Liver (tissue), 3 donors: Measurements from ENCODE around the gene SLC1A2.

Experiments used
- EGR1 ChIP-seq, 2 donors: IDR thresholded peaks; 2 replicates each; pipeline ENCODE4 v1.6.1; 2016 to 2018; ENCODE audit warnings: antibody characterized with exemption in 2 of 2, low read depth in 2 of 2
- FOXA1 ChIP-seq: IDR thresholded peaks from 2 replicates; pipeline ENCODE4 v1.6.1; 2016; ENCODE audit warnings: antibody characterized with exemption
- GABPA ChIP-seq, 2 donors: IDR thresholded peaks in 1 of 2; conservative IDR thresholded peaks in 1 of 2; 2 replicates each; pipeline ENCODE4 v1.6.1; 2016; ENCODE audit warnings: antibody characterized with exemption in 2 of 2, mild to moderate bottlenecking in 1 of 2, moderate library complexity in 1 of 2
- HNF4G ChIP-seq: IDR thresholded peaks from 2 replicates; pipeline ENCODE4 v1.6.1; 2016; ENCODE audit warnings: antibody characterized with exemption
- JUND ChIP-seq, 2 donors: IDR thresholded peaks; 2 replicates each; pipeline ENCODE4 v1.6.1; 2016; ENCODE audit warnings: antibody characterized with exemption in 2 of 2
- RAD21 ChIP-seq, 2 donors: IDR thresholded peaks; 2 replicates each; pipeline ENCODE4 v1.6.1; 2016; ENCODE audit warnings: antibody characterized with exemption in 2 of 2, mild to moderate bottlenecking in 2 of 2
- RXRA ChIP-seq, 2 donors: IDR thresholded peaks; 2 replicates each; pipeline ENCODE4 v1.6.1; 2017 to 2018; ENCODE audit warnings: antibody characterized with exemption in 2 of 2, mild to moderate bottlenecking in 1 of 2
- SP1 ChIP-seq: IDR thresholded peaks from 2 replicates; pipeline ENCODE4 v1.6.1; 2018; ENCODE audit warnings: antibody characterized with exemption, mild to moderate bottlenecking
- TAF1 ChIP-seq: conservative IDR thresholded peaks from 2 replicates; pipeline ENCODE4 v1.6.1; 2016; ENCODE audit warnings: antibody characterized with exemption, mild to moderate bottlenecking
- TF ChIP-seq, protein P1 (sequence below): fragments of 150-350 bp; IDR thresholded peaks from 2 replicates; pipeline ENCODE4 v1.5.1; 2017; ENCODE audit warnings: improper control_type of control experiment, low read depth, low read length; ENCODE audit not compliant: missing input control
- TF ChIP-seq, protein P2 (sequence below): IDR thresholded peaks from 2 replicates; pipeline ENCODE4 v1.6.1; 2016; ENCODE audit warnings: antibody characterized with exemption
- TF ChIP-seq, protein P3 (sequence below): IDR thresholded peaks from 2 replicates; pipeline ENCODE4 v1.6.1; 2016; ENCODE audit warnings: antibody characterized with exemption
- TF ChIP-seq, protein P4 (sequence below): IDR thresholded peaks from 2 replicates; pipeline ENCODE4 v1.6.1; 2016; ENCODE audit warnings: antibody characterized with exemption, mild to moderate bottlenecking
- donor health status: healthy.
- donor health status: healthy.

DNA sequence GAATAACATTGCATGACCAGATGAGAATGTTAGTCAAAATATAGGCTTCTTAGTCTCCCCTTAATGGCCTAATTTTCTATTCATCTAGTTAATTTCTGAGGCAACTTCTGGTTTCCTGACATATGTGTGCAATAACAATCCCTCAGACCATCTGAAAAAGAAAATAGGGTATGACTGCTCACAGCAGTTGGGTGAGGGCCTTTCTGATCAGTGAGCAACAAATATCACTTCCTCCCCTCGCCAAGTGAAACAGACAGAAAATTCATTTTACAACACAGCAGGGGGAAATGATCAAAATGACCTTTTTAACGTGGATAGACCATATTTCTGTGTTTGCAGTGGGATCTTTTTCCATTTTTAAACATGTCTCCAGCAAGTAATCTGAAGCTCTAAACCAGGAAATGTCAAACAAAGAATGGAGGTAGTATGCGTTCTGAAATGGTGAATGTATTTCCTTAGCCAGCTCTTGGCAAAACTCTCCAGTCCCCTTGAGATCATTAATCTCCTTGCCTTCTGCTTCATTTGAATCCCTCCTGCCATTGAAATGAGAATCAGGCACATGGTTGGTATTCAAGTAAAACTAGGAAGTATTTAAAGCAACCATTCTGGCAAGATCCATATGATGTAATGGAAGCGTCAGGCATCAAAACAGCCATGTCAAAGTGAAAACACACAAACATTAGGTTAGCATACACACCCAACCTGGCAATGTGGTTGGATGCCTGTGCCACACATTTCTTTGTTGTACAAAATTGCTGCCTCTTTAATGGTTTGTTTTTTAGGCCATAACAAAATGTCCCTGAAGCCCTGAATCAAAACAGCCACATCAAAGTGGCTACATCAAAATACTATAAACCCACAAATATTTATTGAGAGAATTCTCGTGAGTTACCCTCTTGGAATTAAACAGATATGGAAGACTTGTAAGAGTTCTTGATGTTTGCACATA lies 100.1 kb downstream of the SLC1A2 start:
- TF ChIP-seq, protein P1, sequence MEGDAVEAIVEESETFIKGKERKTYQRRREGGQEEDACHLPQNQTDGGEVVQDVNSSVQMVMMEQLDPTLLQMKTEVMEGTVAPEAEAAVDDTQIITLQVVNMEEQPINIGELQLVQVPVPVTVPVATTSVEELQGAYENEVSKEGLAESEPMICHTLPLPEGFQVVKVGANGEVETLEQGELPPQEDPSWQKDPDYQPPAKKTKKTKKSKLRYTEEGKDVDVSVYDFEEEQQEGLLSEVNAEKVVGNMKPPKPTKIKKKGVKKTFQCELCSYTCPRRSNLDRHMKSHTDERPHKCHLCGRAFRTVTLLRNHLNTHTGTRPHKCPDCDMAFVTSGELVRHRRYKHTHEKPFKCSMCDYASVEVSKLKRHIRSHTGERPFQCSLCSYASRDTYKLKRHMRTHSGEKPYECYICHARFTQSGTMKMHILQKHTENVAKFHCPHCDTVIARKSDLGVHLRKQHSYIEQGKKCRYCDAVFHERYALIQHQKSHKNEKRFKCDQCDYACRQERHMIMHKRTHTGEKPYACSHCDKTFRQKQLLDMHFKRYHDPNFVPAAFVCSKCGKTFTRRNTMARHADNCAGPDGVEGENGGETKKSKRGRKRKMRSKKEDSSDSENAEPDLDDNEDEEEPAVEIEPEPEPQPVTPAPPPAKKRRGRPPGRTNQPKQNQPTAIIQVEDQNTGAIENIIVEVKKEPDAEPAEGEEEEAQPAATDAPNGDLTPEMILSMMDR: no peak
- no peak for TF ChIP-seq EGR1 (IDR thresholded peaks at IDR 0.05; ENCODE audit: low read depth in 2 of 2)
- TF ChIP-seq TAF1: no peak
- no peak for TF ChIP-seq FOXA1
- no peak for TF ChIP-seq SP1
- TF ChIP-seq, protein P2, sequence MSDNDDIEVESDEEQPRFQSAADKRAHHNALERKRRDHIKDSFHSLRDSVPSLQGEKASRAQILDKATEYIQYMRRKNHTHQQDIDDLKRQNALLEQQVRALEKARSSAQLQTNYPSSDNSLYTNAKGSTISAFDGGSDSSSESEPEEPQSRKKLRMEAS: no peak
- TF ChIP-seq, protein P3, sequence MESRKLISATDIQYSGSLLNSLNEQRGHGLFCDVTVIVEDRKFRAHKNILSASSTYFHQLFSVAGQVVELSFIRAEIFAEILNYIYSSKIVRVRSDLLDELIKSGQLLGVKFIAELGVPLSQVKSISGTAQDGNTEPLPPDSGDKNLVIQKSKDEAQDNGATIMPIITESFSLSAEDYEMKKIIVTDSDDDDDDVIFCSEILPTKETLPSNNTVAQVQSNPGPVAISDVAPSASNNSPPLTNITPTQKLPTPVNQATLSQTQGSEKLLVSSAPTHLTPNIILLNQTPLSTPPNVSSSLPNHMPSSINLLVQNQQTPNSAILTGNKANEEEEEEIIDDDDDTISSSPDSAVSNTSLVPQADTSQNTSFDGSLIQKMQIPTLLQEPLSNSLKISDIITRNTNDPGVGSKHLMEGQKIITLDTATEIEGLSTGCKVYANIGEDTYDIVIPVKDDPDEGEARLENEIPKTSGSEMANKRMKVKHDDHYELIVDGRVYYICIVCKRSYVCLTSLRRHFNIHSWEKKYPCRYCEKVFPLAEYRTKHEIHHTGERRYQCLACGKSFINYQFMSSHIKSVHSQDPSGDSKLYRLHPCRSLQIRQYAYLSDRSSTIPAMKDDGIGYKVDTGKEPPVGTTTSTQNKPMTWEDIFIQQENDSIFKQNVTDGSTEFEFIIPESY: no peak
- TF ChIP-seq HNF4G: no peak
- no peak for TF ChIP-seq GABPA (IDR thresholded peaks at IDR 0.05 in 1 of 2, conservative IDR thresholded peaks at IDR 0.05 in 1 of 2)
- no peak for TF ChIP-seq RAD21 (IDR thresholded peaks at IDR 0.05)
- TF ChIP-seq, protein P4, sequence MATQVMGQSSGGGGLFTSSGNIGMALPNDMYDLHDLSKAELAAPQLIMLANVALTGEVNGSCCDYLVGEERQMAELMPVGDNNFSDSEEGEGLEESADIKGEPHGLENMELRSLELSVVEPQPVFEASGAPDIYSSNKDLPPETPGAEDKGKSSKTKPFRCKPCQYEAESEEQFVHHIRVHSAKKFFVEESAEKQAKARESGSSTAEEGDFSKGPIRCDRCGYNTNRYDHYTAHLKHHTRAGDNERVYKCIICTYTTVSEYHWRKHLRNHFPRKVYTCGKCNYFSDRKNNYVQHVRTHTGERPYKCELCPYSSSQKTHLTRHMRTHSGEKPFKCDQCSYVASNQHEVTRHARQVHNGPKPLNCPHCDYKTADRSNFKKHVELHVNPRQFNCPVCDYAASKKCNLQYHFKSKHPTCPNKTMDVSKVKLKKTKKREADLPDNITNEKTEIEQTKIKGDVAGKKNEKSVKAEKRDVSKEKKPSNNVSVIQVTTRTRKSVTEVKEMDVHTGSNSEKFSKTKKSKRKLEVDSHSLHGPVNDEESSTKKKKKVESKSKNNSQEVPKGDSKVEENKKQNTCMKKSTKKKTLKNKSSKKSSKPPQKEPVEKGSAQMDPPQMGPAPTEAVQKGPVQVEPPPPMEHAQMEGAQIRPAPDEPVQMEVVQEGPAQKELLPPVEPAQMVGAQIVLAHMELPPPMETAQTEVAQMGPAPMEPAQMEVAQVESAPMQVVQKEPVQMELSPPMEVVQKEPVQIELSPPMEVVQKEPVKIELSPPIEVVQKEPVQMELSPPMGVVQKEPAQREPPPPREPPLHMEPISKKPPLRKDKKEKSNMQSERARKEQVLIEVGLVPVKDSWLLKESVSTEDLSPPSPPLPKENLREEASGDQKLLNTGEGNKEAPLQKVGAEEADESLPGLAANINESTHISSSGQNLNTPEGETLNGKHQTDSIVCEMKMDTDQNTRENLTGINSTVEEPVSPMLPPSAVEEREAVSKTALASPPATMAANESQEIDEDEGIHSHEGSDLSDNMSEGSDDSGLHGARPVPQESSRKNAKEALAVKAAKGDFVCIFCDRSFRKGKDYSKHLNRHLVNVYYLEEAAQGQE: no peak
- no peak for TF ChIP-seq RXRA (IDR thresholded peaks at IDR 0.05)
- no peak for TF ChIP-seq JUND (IDR thresholded peaks at IDR 0.05)
